Heart left ventricle (tissue), 16 donors: Measurements from ENCODE around the gene GPX3. TPM values are rescaled to one million over a fixed set of nuclear protein-coding genes. Genes with fewer than 3 reads are reported as not detected.

Experiments used
- ATAC-seq, 4 donors: fragments of 200-7000 bp; cut with Tn5 transposase; one replicate each; pipeline ENCODE4 v1.9.1; 2020 to 2022; ENCODE audit warnings: moderate library complexity in 4 of 4, mild to moderate bottlenecking in 3 of 4, moderate number of reproducible peaks in 1 of 4
- DNase-seq, 5 donors: peaks; one replicate each; pipeline ENCODE4 v3.0.0-alpha.2; 2020
- H3K27ac ChIP-seq, 12 donors: fragments of 200-600 bp; sonication (generic) in 4 of 12; one replicate each; pipeline versions ENCODE4 v1.5.0 to v1.8.0; 2016 to 2022; ENCODE audit warnings: mild to moderate bottlenecking in 2 of 12
- H3K27me3 ChIP-seq, 9 donors: fragments of 200-600 bp; sonication (generic) in 2 of 9; one replicate each; pipeline versions ENCODE4 v1.5.1 to v1.8.0; 2016 to 2022; ENCODE audit warnings: mild to moderate bottlenecking in 3 of 9
- H3K36me3 ChIP-seq, 9 donors: fragments of 200-600 bp; sonication (generic) in 2 of 9; one replicate each; pipeline versions ENCODE4 v1.5.0 to v1.8.0; 2018 to 2022; ENCODE audit warnings: mild to moderate bottlenecking in 2 of 9
- H3K4me1 ChIP-seq, 12 donors: fragments of 200-600 bp; sonication (generic) in 4 of 12; one replicate each; pipeline versions ENCODE4 v1.5.0 to v1.8.0; 2016 to 2022; ENCODE audit warnings: mild to moderate bottlenecking in 3 of 12
- H3K4me3 ChIP-seq, 12 donors: fragments of 200-600 bp; sonication (generic) in 4 of 12; one replicate each; pipeline versions ENCODE4 v1.5.0 to v1.8.0; 2017 to 2022; ENCODE audit warnings: mild to moderate bottlenecking in 9 of 12, moderate library complexity in 4 of 12
- H3K9me3 ChIP-seq, 12 donors: fragments of 200-600 bp; sonication (generic) in 4 of 12; one replicate each; pipeline versions ENCODE4 v1.5.0 to v1.8.0; 2016 to 2022; ENCODE audit warnings: mild to moderate bottlenecking in 1 of 12
- CTCF ChIP-seq, 12 donors: fragments of 200-600 bp; sonication (generic) in 4 of 12; IDR thresholded peaks; one replicate each; pipeline versions ENCODE4 v1.5.0 to v1.8.0; 2018 to 2022; ENCODE audit warnings: antibody characterized with exemption in 12 of 12, mild to moderate bottlenecking in 5 of 12
- POLR2A ChIP-seq, 2 donors: fragments of 450-650 bp; IDR thresholded peaks; one replicate each; pipeline ENCODE4 v1.6.1; 2017; ENCODE audit warnings: antibody characterized with exemption in 2 of 2, mild to moderate bottlenecking in 2 of 2, moderate library complexity in 2 of 2
- WGBS, 4 donors: extraction: QIAGEN DNeasy Blood & Tissue Kit in 2 of 4; methylation state at CpG; one replicate each; pipeline versions ENCODE4 v1.1.5 to v1.1.7; 2013 to 2018; 5-methylcytosine and 5-hydroxymethylcytosine counted together
- intact Hi-C, 10 donors: fragments of 100-400 bp; cut with DNase I; formaldehyde crosslinking; loops; one replicate each; pipeline versions ENCODE4 v1.11.1 to v1.14.2; 2022
- polyA plus RNA-seq, 2 donors: library from polyadenylated mRNA; stranded (reverse); fragments of 200-250 nt; gene quantifications; one replicate each; pipeline ENCODE4 v1.2.3, GENCODE V29; 2013
- total RNA-seq, 9 donors: library from RNA; depleted of rRNA in 2 of 9; stranded (reverse); fragments of >200 nt in 2 of 9; fragmentation: NEBNext Ultra II Directional in 3 of 9; extraction: Animal tissue kit (Norgen Biotek cat#: 25700) in 3 of 9; gene quantifications; one replicate each; pipeline versions ENCODE4 v1.1.0 to v1.2.4, GENCODE V29; 2016 to 2023
- donor health status: ischemic (EF 13 %, LVEDD 7.1; RV severe dilation, severe dysfunction).
- donor health status: healthy with polysubstance abuse.
- donor health status: DM: no; HTN: yes; CAD: no.
- donor health status: DM: no; HTN: no; CAD: no.
- donor health status: ischemic (EF 25% LVEDD 6.9; RV normal size, moderate dysfunction).
- donor health status: ischemic (EF 25% LVEDD 5.7; RV mildly dilated, moderate dysfunction).
- donor health status: healthy.
- donor health status: DM: yes; HTN: yes; CAD: no.
- donor health status: ischemic (EF 35%, LVEDD 5.7; RV mildly dilated, moderate dysfunction).
- donor health status: nonischemic (EF 11% LVEDD 7.7; RV severe dilation, severe dysfunction).
- donor health status: DM: yes; HTN: yes; CAD: no.
- donor health status: PGD.
- donor health status: ischemic (EF 29% LVEDD 5.4; RV normal size, mild dysfunction).
- donor health status: nonischemic (EF 23%, LVEDD 6.1; RV moderate dilation, normal function).

Gene GPX3
- total and polyA plus RNA-seq, 11 donors, result 416 to 1,563 (median 819) TPM

GRCh38 chr5:151033217-151033934 is 13.0 kb downstream of the GPX3 start:
- no peak overlapping the region for H3K27ac ChIP-seq
- H3K4me1 ChIP-seq, result peaks cover 6 to 46% (median 28%) of the 10 kb centered on the region in 12 donors
- no peak for TF ChIP-seq CTCF (IDR thresholded peaks at IDR 0.05)
- no peak overlapping the region for H3K4me3 ChIP-seq
- intact Hi-C loops, result loop anchor here in 1 of 10 donors (10.0 kb wide), 1 partner anchor 239 kb away; no protein-coding TSS in a partner anchor
- peaks cover 0 to 95% (median 83%) of the 10 kb centered on the region in 9 donors for H3K36me3 ChIP-seq
- peak in 1 of 5 donors; percentile 16 for DNase-seq
- no peaks in the 10 kb centered on the region for H3K27me3 ChIP-seq
- no peak for ATAC-seq
- no peaks in the 10 kb centered on the region for H3K9me3 ChIP-seq
- 94 to 97% (median 95%) methylated on average over 13 to 14 of the region's 14 CpGs for WGBS, 4 donors

GRCh38 chr5:151034422-151035379 is 14.3 kb downstream of the GPX3 start:
- Histone ChIP-seq H3K27ac (no peak overlapping the region), H3K4me3 (no peak overlapping the region), H3K27me3 (no peaks in the 10 kb centered on the region), H3K36me3 (peaks cover 0 to 95% (median 83%) of the 10 kb centered on the region in 9 donors), H3K4me1 (peaks cover 12 to 47% (median 37%) of the 10 kb centered on the region in 12 donors), H3K9me3 (no peaks in the 10 kb centered on the region)
- no peak for ATAC-seq
- intact Hi-C loops, result loop anchor here in 1 of 10 donors (10.0 kb wide), 1 partner anchor 240 kb away; no protein-coding TSS in a partner anchor
- peak in 1 of 5 donors; percentile 48 for DNase-seq
- TF ChIP-seq POLR2A (IDR thresholded peaks at IDR 0.05), result no peak
- TF ChIP-seq CTCF (IDR thresholded peaks at IDR 0.05), result no peak
- 87 to 94% (median 93%) methylated on average over 19 of the region's 19 CpGs for WGBS, 4 donors

- H3K36me3 ChIP-seq, result peaks cover 0 to 97% (median 83%) of the 10 kb centered on the region in 9 donors
- WGBS, 4 donors, result 83 to 86% (median 85%) methylated on average over 6 of the region's 6 CpGs
- H3K27ac ChIP-seq, result peak overlapping the region in 4 of 12 donors; percentile 78 to 85 (median 80)
- TF ChIP-seq CTCF (IDR thresholded peaks at IDR 0.05) (no peak), POLR2A (IDR thresholded peaks at IDR 0.05) (no peak)
- H3K4me1 ChIP-seq, result peaks cover 12 to 45% (median 32%) of the 10 kb centered on the region in 12 donors
- H3K9me3 ChIP-seq, result no peaks in the 10 kb centered on the region
- no peaks in the 10 kb centered on the region for H3K27me3 ChIP-seq
- no peak for DNase-seq
- ATAC-seq, result no peak
- intact Hi-C loops, result loop anchor here in 1 of 10 donors (10.0 kb wide), 1 partner anchor 242 kb away; no protein-coding TSS in a partner anchor
- H3K4me3 ChIP-seq, result no peak overlapping the region
These were observed 16.2 kb downstream of the GPX3 start for GRCh38 chr5:151036556-151036955.
